ENCODE data around the gene OTX1.
A peak's percentile ranks its signal among the peaks of the same experiment; 100 is the strongest.

The OTX1 gene

DNA sequence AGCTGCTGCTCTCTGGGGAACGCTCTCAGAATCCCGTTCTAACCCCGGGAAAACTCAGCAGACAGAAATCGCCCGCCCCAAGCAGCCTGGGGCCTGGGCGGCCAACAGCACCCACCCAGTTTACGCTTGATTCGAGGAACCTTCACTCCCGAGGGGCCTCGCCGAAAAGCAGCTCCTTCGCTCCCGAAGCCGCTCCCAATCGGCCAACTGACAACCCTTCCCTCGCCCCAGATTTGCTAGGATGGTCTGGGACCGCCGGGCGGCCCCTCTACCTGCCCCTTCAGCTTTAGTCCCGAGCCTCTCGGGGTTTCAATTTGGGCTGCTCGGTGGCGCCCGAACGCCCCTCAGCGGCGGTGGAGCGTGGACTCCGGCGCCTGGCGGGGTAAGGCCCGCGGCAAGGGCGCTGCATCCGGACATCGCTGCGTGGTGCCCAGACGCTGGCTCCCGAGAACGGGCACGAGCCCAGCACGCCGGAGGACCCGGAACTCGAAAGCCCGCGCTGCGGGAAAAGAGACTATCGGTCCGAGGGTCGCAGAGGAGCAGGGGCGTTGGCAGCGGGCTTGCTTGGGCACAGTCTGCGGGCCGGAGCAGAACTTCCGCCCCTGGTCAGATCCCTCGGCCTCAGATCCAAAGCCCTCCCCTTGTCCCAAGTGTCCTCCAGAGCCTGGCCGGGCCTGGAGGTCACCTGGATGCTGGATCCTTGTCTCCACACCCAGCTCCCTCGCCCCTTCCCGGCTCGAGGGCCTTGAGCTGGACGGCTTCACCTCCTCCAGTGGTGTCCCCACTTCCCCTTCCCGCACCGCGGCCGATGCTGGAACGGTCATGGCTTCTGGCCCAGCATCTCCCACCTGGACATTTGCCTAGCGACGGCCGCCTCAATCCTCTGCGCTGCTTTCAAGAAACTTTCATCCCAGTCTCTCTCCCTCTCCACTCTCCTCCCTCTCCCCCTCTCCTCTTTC lies 3.0 kb upstream of the OTX1 start:
- no peak for DNase-seq

DNA sequence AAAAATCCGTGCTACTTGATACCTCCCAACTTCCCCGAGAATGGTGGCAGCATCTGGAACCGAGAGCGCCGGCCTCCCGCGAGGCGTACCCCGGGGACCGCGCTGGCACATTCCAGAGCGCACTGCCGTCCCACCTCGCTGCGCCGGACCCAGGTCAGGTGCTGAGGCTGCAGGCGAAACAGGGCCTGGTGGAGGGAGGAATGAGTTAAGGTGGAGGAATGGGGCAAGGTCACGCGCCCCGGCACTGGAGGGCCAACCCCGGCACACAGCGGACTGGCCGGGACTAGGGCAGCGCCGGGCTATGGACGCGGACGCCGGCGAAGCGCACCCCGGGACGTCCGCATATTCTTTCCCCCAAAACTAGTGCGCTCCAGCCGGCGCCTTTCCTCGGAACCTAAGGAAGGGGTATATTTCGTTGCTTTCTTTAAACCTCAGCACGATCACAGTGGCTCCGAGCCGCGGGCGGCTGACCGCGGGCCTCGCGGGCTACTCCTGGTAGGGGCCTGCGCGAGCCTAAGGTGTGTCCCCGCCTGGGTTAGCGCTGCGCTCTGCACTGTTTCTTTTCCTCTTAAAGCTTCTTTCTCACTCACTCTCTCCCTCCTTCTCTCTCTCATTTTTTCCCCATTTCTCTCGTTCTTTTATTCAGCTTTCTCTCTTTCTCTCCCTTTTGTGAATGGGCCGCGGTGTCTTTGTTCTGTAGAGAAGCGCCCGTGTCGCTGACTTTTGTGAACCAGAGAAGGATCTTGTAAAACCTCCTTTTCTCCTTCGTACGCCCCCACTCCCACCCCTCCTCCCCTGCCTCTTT lies 2.1 kb upstream of the OTX1 start:
- no peak for DNase-seq

DNA sequence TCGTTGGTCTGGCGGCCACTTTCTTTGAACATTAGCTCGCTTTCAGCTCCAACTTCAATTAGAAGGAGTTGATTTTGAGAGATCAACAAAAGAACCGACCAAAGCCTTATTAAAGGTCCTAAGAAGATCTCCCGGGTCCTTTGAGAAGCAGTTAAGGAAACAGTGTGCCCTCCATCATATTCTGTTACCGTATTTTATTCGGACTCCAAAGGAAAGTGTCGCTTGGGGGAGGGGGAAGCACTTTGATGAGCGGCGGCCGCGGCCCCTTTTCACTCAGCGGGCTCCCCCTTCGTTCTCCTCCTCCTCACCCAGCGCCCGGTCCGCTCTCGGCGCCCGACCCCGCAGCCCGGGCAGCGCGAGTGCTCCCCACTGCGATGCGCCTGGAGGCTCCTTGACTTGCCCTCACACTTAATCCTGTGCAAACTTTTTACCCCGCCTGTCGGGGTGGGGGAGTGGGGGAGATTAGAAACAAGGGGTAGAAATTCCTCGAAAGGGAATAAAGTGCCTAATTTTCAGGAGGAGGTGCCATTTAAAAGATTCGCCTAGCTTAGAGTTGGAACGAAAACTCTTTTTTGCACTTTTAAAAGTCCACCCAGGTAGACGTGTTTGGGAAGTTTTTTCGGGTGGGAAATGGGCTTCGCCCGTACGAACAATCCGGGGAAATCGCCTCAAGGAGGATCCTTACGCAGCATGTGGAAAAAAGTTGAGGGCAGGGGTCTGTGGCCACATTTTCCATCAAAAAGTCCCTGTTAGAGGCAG lies 1.2 kb upstream of the OTX1 start:
- DNase-seq: no peak

DNA sequence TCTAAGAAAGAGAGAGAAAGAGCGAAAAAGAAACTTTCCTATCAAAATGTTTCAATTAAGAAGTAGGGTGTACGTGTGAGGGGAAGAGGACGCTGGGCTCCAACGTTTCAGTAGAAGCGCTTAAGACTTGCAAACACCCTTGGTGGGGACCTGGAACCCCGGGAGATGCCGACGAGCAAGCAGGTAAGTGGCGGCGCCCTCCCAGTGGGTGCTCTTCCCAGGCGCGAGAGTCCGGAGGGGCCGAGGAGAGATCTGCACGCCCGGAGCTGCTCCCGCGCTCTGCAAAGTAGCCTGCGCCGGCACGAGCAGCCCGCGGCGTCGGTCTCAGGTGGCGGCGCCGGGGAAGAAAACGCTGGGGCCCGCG lies 678 bp upstream of the OTX1 start:
- DNase-seq: peak; percentile 61

DNA sequence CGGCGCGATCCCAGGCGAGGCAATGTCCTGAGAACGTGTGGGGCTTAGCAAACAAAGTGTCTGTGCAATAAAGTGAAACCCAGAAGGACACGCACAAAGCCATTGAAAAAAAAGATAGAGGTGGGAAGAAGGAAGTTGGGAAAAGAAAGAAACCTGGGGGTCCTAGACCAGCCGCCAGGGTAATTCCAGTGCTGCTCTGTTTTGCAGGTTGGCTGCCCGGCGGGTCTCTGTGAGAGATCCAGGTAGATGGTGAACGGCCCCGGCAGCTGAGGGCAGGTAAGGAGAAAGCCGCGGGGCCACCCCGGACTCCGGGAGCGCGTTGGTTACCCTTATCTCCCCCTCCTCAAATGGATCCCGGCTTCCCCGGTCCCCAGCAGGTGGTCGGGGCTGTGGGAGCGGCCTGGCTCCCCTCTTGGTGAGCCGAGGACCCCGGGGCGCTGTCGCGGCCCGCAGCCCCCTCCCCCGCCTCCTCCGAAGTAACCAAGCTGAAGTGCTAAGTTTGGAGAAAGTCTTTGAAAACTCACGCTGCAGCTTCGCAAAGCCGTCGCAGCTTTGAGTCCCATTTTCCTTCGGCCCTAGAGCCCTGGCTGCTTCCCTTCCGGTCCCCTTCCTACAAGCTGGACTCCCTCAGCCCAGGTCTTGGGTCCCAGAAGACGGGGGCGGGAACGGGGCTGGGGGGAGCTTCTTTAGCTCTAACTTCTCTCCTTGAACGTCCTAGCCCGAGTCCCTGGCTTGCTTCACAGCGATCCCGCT lies 588 bp downstream of the OTX1 start:
- no peak for DNase-seq

DNA sequence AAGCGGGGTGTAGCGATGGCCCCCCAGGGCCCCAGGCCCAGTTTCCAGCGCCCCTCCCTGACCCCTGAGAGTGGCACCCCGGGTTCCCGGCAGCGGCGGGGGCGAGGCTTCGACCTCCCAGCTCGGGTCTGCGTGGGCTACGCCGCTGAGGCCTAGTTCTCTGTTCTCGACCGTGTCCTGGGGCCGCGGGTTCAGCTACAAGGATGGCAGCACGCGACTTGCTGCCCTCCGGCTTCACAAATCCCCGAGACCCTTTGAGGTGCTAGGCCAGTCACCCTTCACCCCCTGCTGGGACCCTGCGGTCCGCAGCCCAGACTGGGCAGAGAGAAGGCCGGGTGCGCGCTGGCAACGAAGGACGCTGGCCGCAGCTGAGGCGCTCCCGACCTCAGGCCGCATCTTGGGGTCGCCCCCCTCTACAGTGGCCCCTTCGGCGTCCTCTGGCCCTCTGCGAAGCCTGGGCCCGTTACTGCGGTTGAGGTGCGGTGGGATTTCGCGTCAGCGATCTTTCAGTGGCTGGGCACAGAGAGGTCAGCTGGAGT lies 1.2 kb downstream of the OTX1 start:
- DNase-seq: no peak

DNA sequence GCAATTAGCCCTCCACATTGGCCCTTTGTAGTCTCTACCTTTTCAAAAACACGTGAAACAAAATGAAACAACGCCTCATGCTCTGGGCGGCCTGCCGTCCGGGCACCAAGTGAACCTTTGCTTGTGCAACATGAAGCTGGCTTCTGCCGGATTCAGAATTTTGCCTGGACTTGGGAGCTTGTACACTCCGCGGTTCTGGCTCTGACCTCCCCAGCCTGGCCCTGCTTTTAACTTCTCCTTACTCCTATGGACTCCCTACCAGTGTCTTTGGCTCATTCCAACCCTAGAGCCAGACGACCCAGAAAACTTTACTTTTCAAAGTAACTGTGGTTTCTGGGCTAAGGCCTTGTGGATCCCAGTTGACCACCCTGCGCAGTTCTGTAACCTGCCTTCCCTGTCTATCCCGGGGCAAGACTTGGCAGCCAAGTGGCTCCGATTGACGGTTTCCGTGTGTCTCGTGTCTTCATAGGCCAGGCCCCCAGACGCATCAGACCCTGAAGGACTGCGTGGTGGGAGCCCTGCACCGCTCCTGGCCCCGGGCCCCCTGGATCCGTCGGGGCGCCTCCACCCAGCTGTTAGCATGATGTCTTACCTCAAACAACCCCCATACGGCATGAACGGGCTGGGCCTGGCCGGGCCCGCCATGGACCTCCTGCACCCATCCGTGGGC lies 1.9 kb downstream of the OTX1 start:
- no peak for DNase-seq

DNA sequence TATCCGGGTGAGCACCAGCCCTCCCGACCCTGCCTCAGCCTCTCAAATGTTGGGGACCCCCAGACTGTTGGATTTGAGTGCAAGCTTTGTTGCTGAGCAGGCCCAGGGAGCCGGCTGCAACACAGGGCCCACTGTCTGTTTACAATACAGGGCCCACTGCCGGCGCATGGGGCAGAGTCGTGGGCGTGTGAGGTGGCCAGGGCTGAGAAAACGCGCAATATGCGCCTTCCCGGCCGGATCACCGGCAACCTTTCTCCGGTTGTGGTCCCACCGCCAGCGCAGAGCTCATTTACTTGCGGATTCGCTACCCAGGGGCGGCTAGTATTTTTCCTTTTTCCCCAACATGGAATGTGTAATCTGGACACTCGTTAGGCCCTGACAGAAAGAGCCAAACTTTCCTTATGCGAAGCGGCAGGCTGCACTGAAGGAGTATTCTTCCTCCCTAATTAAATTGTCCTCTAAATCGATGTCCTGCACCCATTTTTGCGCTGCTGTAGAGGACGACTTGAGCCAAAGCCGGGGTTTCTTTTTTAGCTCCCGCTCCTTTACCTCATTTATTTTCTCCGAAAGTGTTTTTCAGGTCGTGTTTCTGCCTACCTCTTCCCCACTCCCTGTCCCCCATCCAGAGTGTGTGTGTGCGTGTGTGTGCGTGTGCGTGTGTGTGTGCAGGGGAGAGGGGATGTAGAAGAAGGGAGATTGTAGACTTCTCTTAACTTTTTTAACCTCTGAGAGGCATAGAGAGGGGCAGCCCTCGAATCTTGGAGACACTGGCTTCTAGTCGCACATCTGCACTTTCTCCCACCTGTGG lies 2.7 kb downstream of the OTX1 start:
- DNase-seq: no peak

DNA sequence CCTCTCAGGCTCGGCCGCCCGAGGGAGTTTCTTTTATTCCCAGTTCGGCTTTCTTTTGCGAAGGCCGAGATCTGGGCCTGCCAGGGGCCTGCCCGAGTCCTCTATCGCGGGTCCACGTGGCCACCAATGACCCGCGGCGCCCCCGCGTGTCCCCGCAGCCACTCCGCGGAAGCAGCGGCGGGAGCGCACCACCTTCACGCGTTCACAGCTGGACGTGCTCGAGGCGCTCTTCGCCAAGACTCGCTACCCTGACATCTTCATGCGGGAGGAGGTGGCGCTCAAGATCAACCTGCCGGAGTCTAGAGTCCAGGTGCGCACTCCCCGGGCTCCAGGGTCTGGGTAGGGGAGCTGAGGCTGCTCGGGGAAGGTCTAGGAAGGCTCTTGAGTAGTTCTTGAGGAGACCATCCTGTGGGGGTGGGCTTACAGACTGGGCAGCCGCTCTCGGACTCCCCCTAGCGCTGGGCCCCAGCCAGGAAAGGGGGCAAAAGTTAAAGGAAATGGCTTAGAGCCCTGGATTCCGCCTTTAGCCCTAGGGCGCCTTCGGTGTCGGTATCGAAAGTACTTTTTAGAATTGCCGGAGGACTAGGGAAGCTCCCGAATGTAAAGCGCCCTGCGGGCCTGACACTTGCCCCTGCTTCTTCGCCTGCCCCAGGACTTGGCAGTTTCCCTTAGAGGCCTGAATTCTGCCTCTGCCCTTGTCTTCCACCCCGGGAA lies 3.4 kb downstream of the OTX1 start:
- no peak for DNase-seq

DNA sequence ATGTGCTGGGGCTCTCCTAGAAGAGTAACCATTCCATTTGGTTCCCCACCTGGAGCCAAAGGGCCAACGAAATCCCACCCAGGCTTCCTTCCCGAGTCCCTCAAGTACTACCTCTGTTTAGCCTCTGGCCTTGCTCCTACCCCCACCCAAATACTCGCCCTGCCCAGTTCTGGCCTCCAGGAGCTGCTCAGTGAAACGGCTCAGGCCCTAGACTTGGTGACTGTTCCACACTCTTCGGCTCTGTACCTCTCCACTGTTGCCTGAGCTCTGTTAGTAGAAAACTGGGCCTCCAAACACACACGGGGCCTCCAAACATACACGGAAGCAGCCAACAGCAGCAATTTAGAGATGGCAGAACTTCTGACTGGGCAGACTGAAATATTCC lies 4.2 kb downstream of the OTX1 start:
- DNase-seq: no peak

DNA sequence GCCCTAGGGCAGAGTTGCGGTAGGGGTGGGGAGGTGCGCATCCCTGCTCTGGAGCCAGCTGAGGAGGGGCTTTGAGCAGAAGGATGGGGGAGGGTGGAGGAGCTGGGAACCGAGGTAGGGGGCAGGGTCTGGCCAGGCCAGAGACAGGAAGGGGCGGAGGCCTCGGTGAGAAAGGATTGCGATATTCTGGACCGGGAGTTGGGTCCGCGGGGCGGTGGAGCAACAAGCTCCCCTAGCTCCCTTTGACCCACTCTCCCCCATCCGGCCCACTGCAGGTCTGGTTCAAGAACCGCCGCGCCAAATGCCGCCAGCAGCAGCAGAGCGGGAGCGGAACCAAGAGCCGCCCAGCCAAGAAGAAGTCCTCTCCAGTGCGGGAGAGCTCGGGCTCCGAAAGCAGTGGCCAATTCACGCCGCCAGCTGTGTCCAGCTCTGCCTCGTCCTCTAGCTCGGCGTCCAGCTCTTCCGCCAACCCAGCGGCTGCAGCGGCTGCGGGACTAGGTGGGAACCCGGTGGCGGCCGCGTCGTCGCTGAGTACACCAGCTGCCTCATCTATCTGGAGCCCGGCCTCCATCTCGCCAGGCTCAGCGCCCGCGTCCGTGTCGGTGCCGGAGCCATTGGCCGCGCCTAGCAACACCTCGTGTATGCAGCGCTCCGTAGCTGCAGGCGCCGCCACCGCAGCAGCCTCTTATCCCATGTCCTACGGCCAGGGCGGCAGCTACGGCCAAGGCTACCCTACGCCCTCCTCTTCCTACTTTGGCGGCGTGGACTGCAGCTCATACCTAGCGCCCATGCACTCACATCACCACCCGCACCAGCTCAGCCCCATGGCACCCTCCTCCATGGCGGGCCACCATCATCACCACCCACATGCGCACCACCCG lies 4.8 kb downstream of the OTX1 start:
- DNase-seq: no peak

DNA sequence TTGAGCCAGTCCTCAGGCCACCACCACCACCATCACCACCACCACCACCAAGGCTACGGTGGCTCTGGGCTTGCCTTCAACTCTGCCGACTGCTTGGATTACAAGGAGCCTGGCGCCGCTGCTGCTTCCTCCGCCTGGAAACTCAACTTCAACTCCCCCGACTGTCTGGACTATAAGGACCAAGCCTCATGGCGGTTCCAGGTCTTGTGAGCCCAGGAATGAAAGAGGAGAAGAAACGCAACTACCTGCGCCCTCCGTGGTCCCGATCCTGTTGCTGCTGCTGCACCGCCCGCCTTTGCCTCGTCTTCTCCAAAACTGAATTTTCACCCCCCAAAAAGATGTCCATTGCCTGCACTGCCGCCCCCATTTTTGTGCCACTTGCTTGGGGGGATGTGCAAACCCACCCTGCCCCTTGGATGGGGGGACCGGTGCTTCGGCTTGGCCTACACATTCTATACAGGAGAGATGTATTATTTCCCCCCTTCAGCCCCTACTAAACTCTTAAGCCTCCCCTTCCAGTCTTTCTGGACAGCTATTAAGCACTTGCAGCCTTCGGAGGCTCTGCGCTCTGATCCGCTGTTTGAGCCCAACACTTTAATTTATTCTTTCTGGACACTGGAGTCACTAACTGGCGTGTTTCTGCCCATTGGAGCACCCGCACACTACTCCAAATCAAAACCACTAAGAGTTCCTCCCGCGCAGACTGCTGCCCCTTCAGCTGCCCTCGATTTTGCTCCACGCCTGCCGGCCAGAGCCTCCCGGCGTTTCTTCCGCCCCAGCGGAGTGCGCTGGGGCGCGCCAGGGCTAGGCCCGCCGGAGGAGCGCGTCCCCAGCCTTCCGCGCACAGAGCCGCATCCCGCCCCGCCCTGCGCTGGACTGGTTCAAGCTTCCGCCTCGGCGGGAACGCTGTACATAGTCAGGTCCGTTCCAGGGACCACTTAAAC lies 5.7 kb downstream of the OTX1 start:
- DNase-seq: no peak

DNA sequence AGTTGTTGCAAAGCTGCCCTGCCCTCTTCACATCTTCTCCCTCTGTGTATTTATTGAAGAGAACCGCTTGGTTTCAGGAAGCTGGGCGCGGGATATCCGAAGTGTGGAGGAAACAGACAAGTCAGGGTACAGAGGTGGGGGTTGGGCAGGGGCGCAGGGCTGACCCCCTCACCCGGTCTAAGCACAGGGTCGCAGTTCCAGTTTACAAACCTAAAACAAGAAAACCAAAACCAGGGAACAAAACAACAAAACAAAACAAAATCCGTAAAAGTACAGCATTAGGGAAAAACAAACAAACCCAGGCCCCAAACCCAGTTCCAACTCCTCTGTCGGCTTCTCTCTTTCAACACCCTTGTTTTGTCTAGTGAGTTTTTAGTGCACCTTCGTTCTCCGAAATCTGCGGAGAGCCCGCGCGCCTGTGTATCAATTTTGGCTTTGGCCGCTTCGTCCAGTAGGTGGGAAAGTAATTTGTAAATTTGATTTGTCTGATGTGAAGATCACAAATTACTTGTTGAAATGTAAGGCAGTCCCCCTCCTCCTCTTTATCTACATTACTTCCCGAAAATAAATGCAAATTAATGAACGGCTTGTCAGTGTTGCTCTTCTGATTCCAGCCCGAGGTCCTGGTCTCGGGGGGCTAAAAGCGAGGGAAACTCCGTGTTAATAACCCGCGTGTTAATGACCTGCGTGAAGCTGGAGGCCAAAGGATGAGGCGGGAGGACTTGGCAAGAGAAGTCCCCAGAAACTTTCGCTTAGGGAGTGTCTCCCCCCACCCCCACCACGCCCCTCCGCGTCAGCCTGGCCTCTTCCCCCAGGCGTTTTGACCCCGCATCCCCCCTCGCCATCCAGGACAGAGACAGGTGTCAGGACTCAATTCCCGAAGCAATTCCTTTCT lies 6.9 kb downstream of the OTX1 start:
- no peak for DNase-seq

DNA sequence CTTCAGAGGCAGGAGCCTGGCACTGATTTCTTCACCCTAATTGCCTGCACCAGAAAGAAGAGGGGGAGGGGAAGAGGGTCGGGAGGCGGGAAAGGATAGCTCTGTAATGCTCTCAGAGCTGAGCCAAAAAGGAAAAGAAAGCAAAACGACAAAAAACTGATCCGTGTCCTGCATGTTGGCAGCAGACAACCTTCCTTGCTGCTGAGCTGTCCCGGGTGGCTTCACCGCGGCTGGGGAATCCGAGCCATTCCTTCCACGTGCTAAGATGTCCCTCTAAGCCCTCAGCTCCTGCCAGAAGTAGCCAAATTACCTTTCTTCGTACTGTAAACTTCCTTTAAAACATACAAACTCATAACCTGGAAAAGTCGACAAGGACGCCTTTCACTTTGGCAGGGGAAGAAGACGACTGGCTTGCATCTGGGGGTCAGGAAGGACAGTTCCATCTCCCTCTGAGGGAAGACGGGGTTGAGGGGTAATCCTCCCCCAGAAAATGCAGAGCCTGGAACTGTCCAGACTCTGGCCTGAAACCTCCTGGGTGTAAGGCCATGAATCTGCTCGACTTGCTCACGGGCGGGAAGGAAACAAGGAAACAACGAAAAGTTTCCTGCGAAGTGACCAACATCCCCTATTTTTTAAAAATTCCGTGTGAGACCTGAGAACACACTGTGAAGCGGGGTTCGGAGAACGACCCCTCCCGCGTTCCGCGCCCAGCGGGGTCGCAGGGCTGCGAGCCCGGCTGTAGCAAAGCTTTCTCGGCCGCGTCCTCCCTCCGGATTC lies 7.7 kb downstream of the OTX1 start:
- DNase-seq: no peak

DNA sequence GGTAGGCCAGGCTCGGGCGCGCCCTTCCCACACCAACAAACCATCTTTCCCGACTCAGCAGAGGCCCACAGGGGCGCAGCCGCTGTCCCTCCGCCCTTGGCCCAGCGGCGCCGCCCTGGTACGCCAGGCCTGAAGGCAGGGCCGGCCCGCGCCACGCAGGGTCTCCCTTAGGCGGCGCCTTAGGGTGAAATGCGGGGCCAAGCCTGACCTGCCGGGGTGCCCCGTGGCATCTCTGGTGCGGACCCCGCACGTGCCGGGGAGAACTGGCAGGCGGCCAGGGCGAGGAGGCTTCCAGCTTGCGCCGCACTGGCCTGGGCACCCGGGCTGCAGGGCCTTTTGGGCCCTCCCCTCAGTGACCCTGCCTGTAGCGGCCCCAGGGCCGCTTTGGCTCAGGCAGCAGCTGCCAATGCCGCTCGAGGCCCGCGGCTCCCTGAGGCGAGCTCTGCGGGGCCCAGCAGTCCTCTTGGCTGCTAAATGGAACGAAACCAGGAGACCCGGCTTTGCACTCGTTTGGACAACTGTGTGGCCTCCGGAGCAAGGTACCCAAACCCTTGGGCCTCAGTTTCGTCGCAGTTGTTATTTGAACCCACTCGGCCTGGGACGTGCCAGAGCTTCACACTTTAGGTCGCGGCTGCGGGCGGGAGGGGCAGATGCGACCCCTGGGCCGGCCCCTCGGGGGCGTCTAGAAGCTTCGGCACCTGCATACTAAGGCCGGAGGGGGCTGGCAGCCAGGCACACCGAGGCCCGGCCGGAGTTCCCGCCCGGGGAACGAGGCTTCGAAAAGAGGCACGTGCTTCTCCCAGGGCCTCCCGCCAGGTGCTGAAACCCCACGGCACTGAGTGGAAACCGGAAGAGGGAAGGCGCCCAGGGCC lies 8.5 kb downstream of the OTX1 start:
- no peak for DNase-seq
